ENCODE data around the gene NINJ1. TPM values are rescaled to one million over a fixed set of nuclear protein-coding genes. Genes with fewer than 3 reads are reported as not detected.

The NINJ1 gene
- total and polyA plus RNA-seq, 2 experiments from 2014 or later = 34.6 to 51.7 TPM

GRCh38 chr9:93090091-93090655, 43.9 kb downstream of the NINJ1 start:
- Histone ChIP-seq H3K27ac (no peak overlapping the region), H3K4me3 (no peak overlapping the region), H3K27me3 (no peaks in the 10 kb centered on the region), H3K36me3 (no peaks in the 10 kb centered on the region), H3K9me3 (ENCODE audit: low read depth) (no peaks in the 10 kb centered on the region), H3K4me1 (ENCODE audit: low read depth) (peaks cover 9% of the 10 kb centered on the region)
- TF ChIP-seq CTCF (IDR thresholded peaks at IDR 0.05; ENCODE audit: low read depth, low read length) = no peak
- no peak for DNase-seq (ENCODE audit: low read depth in 1 of 2, low spot score in 1 of 2)

- no peak for TF ChIP-seq CTCF (IDR thresholded peaks at IDR 0.05; ENCODE audit: low read depth, low read length)
- Histone ChIP-seq H3K36me3 (no peaks in the 10 kb centered on the region), H3K27me3 (no peaks in the 10 kb centered on the region), H3K4me1 (ENCODE audit: low read depth) (peaks cover 9% of the 10 kb centered on the region), H3K4me3 (no peak overlapping the region), H3K27ac (no peak overlapping the region), H3K9me3 (ENCODE audit: low read depth) (no peaks in the 10 kb centered on the region)
- DNase-seq (ENCODE audit: low read depth in 1 of 2, low spot score in 1 of 2) = no peak
These were observed 44.5 kb downstream of the NINJ1 start for GRCh38 chr9:93089481-93089991.

- Histone ChIP-seq H3K27me3 (no peaks in the 10 kb centered on the region), H3K27ac (no peak overlapping the region), H3K9me3 (ENCODE audit: low read depth) (no peaks in the 10 kb centered on the region), H3K4me1 (ENCODE audit: low read depth) (peaks cover 9% of the 10 kb centered on the region), H3K4me3 (no peak overlapping the region), H3K36me3 (no peaks in the 10 kb centered on the region)
- no peak for DNase-seq (ENCODE audit: low read depth in 1 of 2, low spot score in 1 of 2)
- no peak for TF ChIP-seq CTCF (IDR thresholded peaks at IDR 0.05; ENCODE audit: low read depth, low read length)
These were observed 45.0 kb downstream of the NINJ1 start for GRCh38 chr9:93089024-93089423.

- no peaks in the 10 kb centered on the region for H3K9me3 ChIP-seq (ENCODE audit: low read depth)
- no peak overlapping the region for H3K4me3 ChIP-seq
- H3K36me3 ChIP-seq = no peaks in the 10 kb centered on the region
- H3K4me1 ChIP-seq (ENCODE audit: low read depth) = peaks cover 6% of the 10 kb centered on the region
- no peaks in the 10 kb centered on the region for H3K27me3 ChIP-seq
- no peak for TF ChIP-seq CTCF (IDR thresholded peaks at IDR 0.05; ENCODE audit: low read depth, low read length)
- no peak for DNase-seq (ENCODE audit: low read depth in 1 of 2, low spot score in 1 of 2)
- no peak overlapping the region for H3K27ac ChIP-seq
These were observed 45.4 kb downstream of the NINJ1 start for GRCh38 chr9:93088656-93089015.

- Histone ChIP-seq H3K36me3 (no peaks in the 10 kb centered on the region), H3K27ac (no peak overlapping the region), H3K9me3 (ENCODE audit: low read depth) (no peaks in the 10 kb centered on the region), H3K27me3 (no peaks in the 10 kb centered on the region), H3K4me1 (ENCODE audit: low read depth) (peaks cover 3% of the 10 kb centered on the region), H3K4me3 (no peak overlapping the region)
- DNase-seq (ENCODE audit: low read depth in 1 of 2, low spot score in 1 of 2) = no peak
- no peak for TF ChIP-seq CTCF (IDR thresholded peaks at IDR 0.05; ENCODE audit: low read depth, low read length)
These were observed 45.9 kb downstream of the NINJ1 start for GRCh38 chr9:93087971-93088655.
